Neural progenitor cell (in vitro differentiated cells): ENCODE measurements around the gene SIAH2. TPM values are rescaled to one million over a fixed set of nuclear protein-coding genes. Genes with fewer than 3 reads are reported as not detected.
A peak's percentile ranks its signal among the peaks of the same experiment; 100 is the strongest.

ENCODE experiments used
- DNase-seq: peaks from one replicate; pipeline ENCODE4 v3.0.0-alpha.2; 2016; ENCODE audit warnings: low spot score
- H2AFZ ChIP-seq: fragments of 200-600 bp; sonication (generic); replicated peaks from 2 replicates; pipeline ENCODE4 v1.6.1; 2016; ENCODE audit warnings: antibody characterized with exemption
- H3F3A ChIP-seq: fragments of 200-600 bp; sonication (generic); 2 replicates; pipeline ENCODE4 v1.6.1; 2016; ENCODE audit warnings: antibody characterized with exemption, low read depth
- H3K27ac ChIP-seq: fragments of 200-600 bp; sonication (generic); 2 replicates; pipeline ENCODE4 v1.5.1; 2016; ENCODE audit warnings: mild to moderate bottlenecking
- H3K27me3 ChIP-seq: fragments of 200-600 bp; sonication (generic); 2 replicates; pipeline ENCODE4 v1.6.1; 2016; ENCODE audit warnings: mild to moderate bottlenecking, moderate library complexity
- H3K36me3 ChIP-seq: fragments of 200-600 bp; sonication (generic); 2 replicates; pipeline ENCODE4 v1.5.1; 2016
- H3K4me1 ChIP-seq: fragments of 200-600 bp; sonication (generic); 2 replicates; pipeline ENCODE4 v1.6.1; 2016; ENCODE audit warnings: mixed run types
- H3K4me2 ChIP-seq: fragments of 200-600 bp; sonication (generic); 2 replicates; pipeline ENCODE4 v1.6.1; 2016
- H3K4me3 ChIP-seq: fragments of 200-600 bp; sonication (generic); 2 replicates; pipeline ENCODE4 v1.5.1; 2016
- H3K79me2 ChIP-seq: fragments of 200-600 bp; sonication (generic); 2 replicates; pipeline ENCODE4 v1.6.1; 2016; ENCODE audit warnings: low read depth
- H3K9ac ChIP-seq: fragments of 200-600 bp; sonication (generic); 2 replicates; pipeline ENCODE4 v1.6.1; 2016
- H3K9me3 ChIP-seq: fragments of 200-600 bp; sonication (generic); 2 replicates; pipeline ENCODE4 v1.5.1; 2016; ENCODE audit warnings: low read depth
- H4K20me1 ChIP-seq: fragments of 200-600 bp; sonication (generic); 2 replicates; pipeline ENCODE4 v1.6.1; 2016; ENCODE audit warnings: low read depth
- H3K27ac Mint-ChIP-seq: 3 replicates; pipeline ENCODE4 v1.8.0; 2021; ENCODE audit warnings: mixed read lengths
- H3K27me3 Mint-ChIP-seq: 2 replicates; pipeline ENCODE4 v1.8.0; 2022; ENCODE audit warnings: low read depth, mild to moderate bottlenecking, inconsistent platforms, moderate library complexity, mixed read lengths; ENCODE audit not compliant: insufficient read depth
- H3K36me3 Mint-ChIP-seq: 3 replicates; pipeline ENCODE4 v1.8.0; 2021; ENCODE audit warnings: mixed read lengths
- H3K4me1 Mint-ChIP-seq: 3 replicates; pipeline ENCODE4 v1.8.0; 2021; ENCODE audit warnings: mixed read lengths
- H3K4me3 Mint-ChIP-seq: 3 replicates; pipeline ENCODE4 v1.8.0; 2021; ENCODE audit warnings: mild to moderate bottlenecking, moderate library complexity, mixed read lengths
- H3K9me3 Mint-ChIP-seq: 3 replicates; pipeline ENCODE4 v1.8.0; 2020; ENCODE audit warnings: mixed read lengths
- EZH2 ChIP-seq: fragments of 200-600 bp; sonication (generic); IDR thresholded peaks from 2 replicates; pipeline ENCODE4 v1.6.1; 2017; ENCODE audit warnings: antibody characterized with exemption, mild to moderate bottlenecking, moderate library complexity
- EZH2phosphoT487 ChIP-seq: fragments of 200-600 bp; sonication (generic); IDR thresholded peaks from 2 replicates; pipeline ENCODE4 v1.6.1; 2017; ENCODE audit warnings: antibody characterized with exemption
- total RNA-seq: library from RNA; depleted of rRNA; stranded (reverse); fragments of >200 nt; gene quantifications from 2 replicates; pipeline ENCODE4 v1.2.3, GENCODE V29; 2015; ENCODE audit warnings: low replicate concordance
- TF ChIP-seq, protein P1 (sequence below): fragments of 200-600 bp; sonication (generic); IDR thresholded peaks from 2 replicates; pipeline ENCODE4 v1.5.1; 2017; ENCODE audit warnings: antibody characterized with exemption, mild to moderate bottlenecking

Gene SIAH2
- total RNA-seq, 1 donor from 2014 or later, result 14.6 TPM

DNA sequence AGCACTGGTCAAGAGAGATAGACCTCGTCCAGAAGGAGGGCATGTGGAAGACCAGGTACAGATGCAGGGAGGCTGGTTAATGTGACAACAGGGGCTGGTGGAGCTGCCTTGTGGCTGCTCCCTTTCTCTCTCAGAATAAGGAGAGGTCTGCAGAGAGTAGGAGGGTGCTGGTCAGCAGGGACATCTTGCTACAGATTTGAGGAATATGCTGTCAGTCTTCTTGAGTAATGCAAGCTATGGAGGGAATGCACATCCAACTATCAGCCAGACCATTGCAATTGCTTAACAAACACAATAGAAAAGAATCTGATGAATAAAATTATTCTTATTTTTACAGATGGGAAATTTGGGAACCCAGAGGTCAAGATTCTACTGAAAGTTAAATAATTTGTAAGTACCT lies 20.3 kb upstream of the SIAH2 start:
- Histone ChIP-seq H4K20me1 (no peaks in the 10 kb centered on the region), H3K27me3 (no peaks in the 10 kb centered on the region), H3K4me2 (no peak overlapping the region), H3K4me3 (no peak overlapping the region), H3K27ac (no peak overlapping the region), H3K9me3 (no peaks in the 10 kb centered on the region), H2AFZ (no peak overlapping the region), H3F3A (no peaks in the 10 kb centered on the region), H3K79me2 (no peaks in the 10 kb centered on the region), H3K4me1 (no peaks in the 10 kb centered on the region), H3K36me3 (no peaks in the 10 kb centered on the region), H3K9ac (no peak overlapping the region)
- no peak for DNase-seq
- H3K4me1 Mint-ChIP-seq, result peaks cover 5% of the 10 kb centered on the region
- no peak overlapping the region for H3K27ac Mint-ChIP-seq
- H3K4me3 Mint-ChIP-seq, result no peak overlapping the region
- H3K36me3 Mint-ChIP-seq, result no peaks in the 10 kb centered on the region
- H3K9me3 Mint-ChIP-seq, result no peaks in the 10 kb centered on the region
- TF ChIP-seq, protein P1, sequence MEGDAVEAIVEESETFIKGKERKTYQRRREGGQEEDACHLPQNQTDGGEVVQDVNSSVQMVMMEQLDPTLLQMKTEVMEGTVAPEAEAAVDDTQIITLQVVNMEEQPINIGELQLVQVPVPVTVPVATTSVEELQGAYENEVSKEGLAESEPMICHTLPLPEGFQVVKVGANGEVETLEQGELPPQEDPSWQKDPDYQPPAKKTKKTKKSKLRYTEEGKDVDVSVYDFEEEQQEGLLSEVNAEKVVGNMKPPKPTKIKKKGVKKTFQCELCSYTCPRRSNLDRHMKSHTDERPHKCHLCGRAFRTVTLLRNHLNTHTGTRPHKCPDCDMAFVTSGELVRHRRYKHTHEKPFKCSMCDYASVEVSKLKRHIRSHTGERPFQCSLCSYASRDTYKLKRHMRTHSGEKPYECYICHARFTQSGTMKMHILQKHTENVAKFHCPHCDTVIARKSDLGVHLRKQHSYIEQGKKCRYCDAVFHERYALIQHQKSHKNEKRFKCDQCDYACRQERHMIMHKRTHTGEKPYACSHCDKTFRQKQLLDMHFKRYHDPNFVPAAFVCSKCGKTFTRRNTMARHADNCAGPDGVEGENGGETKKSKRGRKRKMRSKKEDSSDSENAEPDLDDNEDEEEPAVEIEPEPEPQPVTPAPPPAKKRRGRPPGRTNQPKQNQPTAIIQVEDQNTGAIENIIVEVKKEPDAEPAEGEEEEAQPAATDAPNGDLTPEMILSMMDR, result no peak
- TF ChIP-seq EZH2 (no peak), EZH2phosphoT487 (no peak)
- H3K27me3 Mint-ChIP-seq, result peaks cover 7% of the 10 kb centered on the region

DNA sequence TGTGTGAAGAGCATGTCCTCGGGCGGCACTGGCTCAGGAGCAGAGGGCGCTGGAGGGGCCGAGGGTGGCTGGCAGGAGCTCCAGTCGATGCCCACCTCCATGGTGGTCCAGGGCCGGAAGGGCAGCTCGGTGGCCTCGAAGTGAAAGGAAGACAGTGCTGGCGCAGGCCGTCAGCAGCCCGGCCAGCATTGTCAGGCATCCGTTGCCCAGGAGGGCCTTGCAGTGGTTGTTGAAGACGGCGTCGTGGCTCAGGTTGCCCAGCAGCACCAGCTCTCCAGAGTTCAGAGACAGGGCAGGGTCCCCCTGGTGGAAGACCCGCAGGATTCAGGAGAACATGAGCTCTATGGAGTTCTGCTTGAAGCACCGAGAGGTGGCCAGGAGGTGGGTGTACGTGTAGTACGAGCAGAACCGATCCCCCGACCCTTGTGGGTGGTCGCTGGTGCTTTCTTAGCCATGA lies 16.5 kb upstream of the SIAH2 start:
- no peak overlapping the region for H3K4me3 Mint-ChIP-seq
- peak; percentile 26 for DNase-seq
- H3K27ac Mint-ChIP-seq, result no peak overlapping the region
- H3K4me1 Mint-ChIP-seq, result no peaks in the 10 kb centered on the region
- H4K20me1 ChIP-seq, result no peaks in the 10 kb centered on the region
- no peaks in the 10 kb centered on the region for H3K79me2 ChIP-seq
- H3F3A ChIP-seq, result no peaks in the 10 kb centered on the region
- no peaks in the 10 kb centered on the region for H3K9me3 Mint-ChIP-seq
- no peak overlapping the region for H2AFZ ChIP-seq
- no peak overlapping the region for H3K4me2 ChIP-seq
- peaks cover 7% of the 10 kb centered on the region for H3K27me3 Mint-ChIP-seq
- no peak overlapping the region for H3K4me3 ChIP-seq
- H3K27me3 ChIP-seq, result no peaks in the 10 kb centered on the region
- H3K4me1 ChIP-seq, result no peaks in the 10 kb centered on the region
- H3K27ac ChIP-seq, result no peak overlapping the region
- H3K36me3 Mint-ChIP-seq, result no peaks in the 10 kb centered on the region
- H3K9me3 ChIP-seq, result no peaks in the 10 kb centered on the region
- no peaks in the 10 kb centered on the region for H3K36me3 ChIP-seq
- TF ChIP-seq, protein P1, result peak; percentile 20
- no peak for TF ChIP-seq EZH2phosphoT487
- no peak for TF ChIP-seq EZH2
- H3K9ac ChIP-seq, result no peak overlapping the region

DNA sequence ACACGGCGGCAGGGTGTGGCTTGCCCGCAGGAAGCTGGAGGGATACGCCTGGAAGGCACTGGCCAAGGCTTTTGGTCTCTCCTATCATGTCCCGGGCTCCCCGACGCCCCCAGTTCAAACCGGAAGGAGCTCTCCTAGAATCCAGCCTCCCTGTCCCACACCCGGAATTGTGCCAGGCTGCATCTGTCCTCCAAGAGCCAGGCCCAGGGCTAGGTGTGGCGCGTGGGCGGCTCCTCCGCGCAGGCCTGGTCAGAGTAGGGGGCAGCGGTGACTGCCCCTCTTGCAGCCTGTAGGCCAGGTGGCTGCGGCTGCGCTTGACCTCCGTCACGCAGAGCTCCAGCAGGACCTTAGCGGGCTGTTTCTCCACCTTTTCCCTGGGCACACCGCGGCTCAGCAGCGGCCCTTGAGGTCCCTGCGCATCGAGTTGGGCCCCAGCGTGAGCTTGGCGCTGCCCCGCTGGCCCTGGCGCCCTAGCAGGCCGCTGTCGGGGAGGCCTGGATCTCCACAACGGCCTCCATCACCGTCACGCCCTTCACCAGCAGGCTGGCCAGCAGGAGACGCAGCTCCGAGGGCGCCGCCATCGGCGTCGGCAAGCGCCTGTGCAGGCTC lies 15.9 kb upstream of the SIAH2 start:
- DNase-seq, result no peak
- no peaks in the 10 kb centered on the region for H3K9me3 ChIP-seq
- Mint-ChIP-seq H3K36me3 (no peaks in the 10 kb centered on the region), H3K27ac (no peak overlapping the region), H3K27me3 (peaks cover 7% of the 10 kb centered on the region), H3K4me3 (no peak overlapping the region), H3K4me1 (no peaks in the 10 kb centered on the region), H3K9me3 (no peaks in the 10 kb centered on the region)
- no peak overlapping the region for H3K4me2 ChIP-seq
- H3F3A ChIP-seq, result no peaks in the 10 kb centered on the region
- no peak overlapping the region for H2AFZ ChIP-seq
- TF ChIP-seq EZH2phosphoT487, result no peak
- TF ChIP-seq, protein P1, result no peak
- H3K27me3 ChIP-seq, result no peaks in the 10 kb centered on the region
- no peak overlapping the region for H3K9ac ChIP-seq
- no peak overlapping the region for H3K4me3 ChIP-seq
- no peak overlapping the region for H3K27ac ChIP-seq
- H3K79me2 ChIP-seq, result no peaks in the 10 kb centered on the region
- no peaks in the 10 kb centered on the region for H4K20me1 ChIP-seq
- no peaks in the 10 kb centered on the region for H3K36me3 ChIP-seq
- H3K4me1 ChIP-seq, result no peaks in the 10 kb centered on the region
